Endothelial cell of umbilical vein (primary cell): ENCODE results near the gene ITGA8. TPM values are rescaled to one million over a fixed set of nuclear protein-coding genes. Genes with fewer than 3 reads are reported as not detected.
"Not testable (repeated sequence)": the region's sequence is repeated elsewhere in the genome, so short reads cannot be mapped to it uniquely, and the experiment has no call there.

ENCODE experiments used
- BruUV-seq: library from RNA; stranded (reverse); fragments of 400-500 nt; replicated peaks from 2 replicates; lab custom pipeline; 2021; lab: Mats Ljungman, UMichigan
- CTCF ChIA-PET: fragments of 300-600, 350-600 bp; sonication (Branson Sonifier 250); formaldehyde crosslinking; loops from one replicate; lab custom pipeline; 2021; ENCODE audit warnings: antibody characterized with exemption, inconsistent platforms; lab: Charles Lee
- POLR2A ChIA-PET: fragments of 300-600, 350-600 bp; sonication (Branson Sonifier 250); formaldehyde crosslinking; loops from one replicate; lab custom pipeline; 2021; ENCODE audit warnings: antibody characterized with exemption, inconsistent platforms; lab: Charles Lee
- DNase-seq: peaks from one replicate; pipeline ENCODE4 v3.0.0-alpha.2; 2011; ENCODE audit warnings: low read depth, low spot score
- FAIRE-seq: peaks from 2 replicates; lab custom pipeline; 2011; peaks lifted over from hg19 to GRCh38; lab: Jason Lieb, UNC
- H2AFZ ChIP-seq: 2 replicates; pipeline ENCODE4 v1.6.0; 2012; ENCODE audit warnings: low read depth, low read length, control low read depth, inconsistent platforms
- H3K27ac ChIP-seq: 2 replicates; pipeline ENCODE4 v1.5.1; 2011; ENCODE audit warnings: low read depth, mild to moderate bottlenecking, control low read depth, low read length, moderate library complexity; ENCODE audit not compliant: insufficient read depth
- H3K27me3 ChIP-seq, 2 experiments: 2 replicates each; pipeline versions ENCODE4 v1.6.0 to v1.6.1; 2011; ENCODE audit warnings: low read length in 2 of 2, mixed read lengths in 1 of 2; ENCODE audit not compliant: control insufficient read depth in 2 of 2, insufficient read depth in 2 of 2
- H3K36me3 ChIP-seq, 2 experiments: 2 replicates in 1 of 2; 3 replicates in 1 of 2; pipeline ENCODE4 v1.5.1; 2011; ENCODE audit warnings: low read length in 2 of 2, mild to moderate bottlenecking in 1 of 2, moderate library complexity in 1 of 2; ENCODE audit not compliant: control insufficient read depth in 2 of 2, insufficient read depth in 2 of 2; ENCODE audit errors: extremely low read depth in 1 of 2
- H3K4me1 ChIP-seq: 3 replicates; pipeline ENCODE4 v1.5.1; 2011; ENCODE audit warnings: mild to moderate bottlenecking, low read length; ENCODE audit not compliant: control insufficient read depth, insufficient read depth; ENCODE audit errors: extremely low read depth
- H3K4me2 ChIP-seq: 2 replicates; pipeline ENCODE4 v1.6.1; 2011; ENCODE audit warnings: low read length, control low read depth, mixed read lengths; ENCODE audit not compliant: insufficient read depth
- H3K4me3 ChIP-seq, 3 experiments: fragments of 200-600 bp in 1 of 3; sonication (generic), shearing (Covaris generic) in 1 of 3; replicated peaks in 1 of 3; 2 replicates each; pipeline ENCODE4 v1.5.1; 2011 to 2016; ENCODE audit warnings: control low read depth in 3 of 3, low read length in 3 of 3, mild to moderate bottlenecking in 2 of 3, inconsistent platforms in 1 of 3, low read depth in 1 of 3, moderate library complexity in 1 of 3; ENCODE audit not compliant: insufficient read depth in 1 of 3
- H3K79me2 ChIP-seq: 2 replicates; pipeline ENCODE4 v1.6.0; 2012; ENCODE audit warnings: low read length, inconsistent platforms; ENCODE audit not compliant: control insufficient read depth, insufficient read depth
- H3K9ac ChIP-seq: replicated peaks from 2 replicates; pipeline ENCODE3; 2011; ENCODE audit warnings: low read length, control low read depth; ENCODE audit not compliant: insufficient read depth; ENCODE audit errors: extremely low read depth
- H3K9me1 ChIP-seq: replicated peaks from 3 replicates; pipeline ENCODE4 v1.6.0; 2011; ENCODE audit warnings: mild to moderate bottlenecking, low read length; ENCODE audit not compliant: control insufficient read depth, insufficient read depth; ENCODE audit errors: extremely low read depth
- H3K9me3 ChIP-seq: replicated peaks from 2 replicates; pipeline ENCODE4 v1.5.1; 2012; ENCODE audit warnings: low read length, inconsistent platforms; ENCODE audit not compliant: control insufficient read depth, insufficient read depth
- H4K20me1 ChIP-seq: replicated peaks from 2 replicates; pipeline ENCODE3; 2011; ENCODE audit warnings: mild to moderate bottlenecking, low read length; ENCODE audit not compliant: control insufficient read depth, insufficient read depth; ENCODE audit errors: extremely low read depth
- EZH2 ChIP-seq: IDR thresholded peaks from 2 replicates; pipeline ENCODE4 v1.6.1; 2012; ENCODE audit warnings: borderline replicate concordance, low read depth, mild to moderate bottlenecking, moderate library complexity, low read length, inconsistent platforms; ENCODE audit not compliant: severe bottlenecking
- FOS ChIP-seq: IDR thresholded peaks from 2 replicates; pipeline ENCODE4 v1.6.1; 2011; ENCODE audit warnings: mild to moderate bottlenecking, low read length, moderate library complexity, borderline replicate concordance; ENCODE audit not compliant: insufficient read depth
- GATA2 ChIP-seq: IDR thresholded peaks from 2 replicates; pipeline ENCODE4 v1.7.0; 2011; ENCODE audit warnings: low read depth, mild to moderate bottlenecking, moderate library complexity, mixed read lengths, low read length; ENCODE audit not compliant: insufficient read length, insufficient read depth
- JUN ChIP-seq: IDR thresholded peaks from 2 replicates; pipeline ENCODE4 v1.6.1; 2011; ENCODE audit warnings: borderline replicate concordance, low read depth; ENCODE audit not compliant: insufficient read length, insufficient read depth
- MYC ChIP-seq: IDR thresholded peaks from one replicate; pipeline ENCODE4 v1.6.1; 2011; ENCODE audit warnings: mild to moderate bottlenecking, low read depth, low read length
- POLR2A ChIP-seq: IDR thresholded peaks from 2 replicates; pipeline ENCODE4 v1.6.1; 2012; ENCODE audit warnings: low read depth, mild to moderate bottlenecking, control low read depth, low read length
- POLR2AphosphoS5 ChIP-seq: IDR thresholded peaks from 2 replicates; pipeline ENCODE4 v1.6.1; 2012; ENCODE audit warnings: low read depth, mild to moderate bottlenecking, control low read depth, low read length, moderate library complexity; ENCODE audit not compliant: insufficient read depth
- dilution Hi-C: fragments of 300-500 bp; cut with MboI; formaldehyde crosslinking; loops from one replicate; pipeline ENCODE4 v1.15.0; 2019; ENCODE audit warnings: low sequenced_read_pairs; ENCODE audit not compliant: extremely low pct_ligation_motif_present
- intact Hi-C: fragments of 100-400 bp; cut with micrococcal nuclease; formaldehyde crosslinking; loops from one replicate; pipeline ENCODE4 v1.10.0; 2022
- polyA plus RNA-seq, 4 experiments: library from polyadenylated mRNA; depleted of rRNA in 3 of 4; stranded (reverse) in 3 of 4; unstranded in 1 of 4; fragments of >200 nt; gene quantifications; 2 replicates each; pipeline versions ENCODE4 v1.2.1 to v1.2.3, GENCODE V29; 2011 to 2012; ENCODE audit warnings: missing spikeins in 1 of 4
- total RNA-seq: library from RNA; stranded (reverse); gene quantifications from 2 replicates; pipeline ENCODE4 v1.2.3, GENCODE V29; 2021
- TF ChIP-seq, protein P1 (sequence below), 2 donors: IDR thresholded peaks; 1 replicate in 1 of 2; 2 replicates in 1 of 2; pipeline ENCODE4 v1.5.1; 2011; ENCODE audit warnings: low read length in 2 of 2, mild to moderate bottlenecking in 2 of 2, moderate library complexity in 2 of 2, control low read depth in 1 of 2, inconsistent platforms in 1 of 2, low read depth in 1 of 2; ENCODE audit not compliant: insufficient read depth in 1 of 2; ENCODE audit errors: extremely low read depth in 1 of 2
- TF ChIP-seq, protein P2 (sequence below): IDR thresholded peaks from 2 replicates; pipeline ENCODE4 v1.6.1; 2011; ENCODE audit not compliant: insufficient read depth, insufficient read length

Gene ITGA8
- total and polyA plus RNA-seq, 2 donors (not counting 3 experiments of a cell fraction or from before 2014, with no cell fraction given), result 0.04 to 0.40 TPM

DNA sequence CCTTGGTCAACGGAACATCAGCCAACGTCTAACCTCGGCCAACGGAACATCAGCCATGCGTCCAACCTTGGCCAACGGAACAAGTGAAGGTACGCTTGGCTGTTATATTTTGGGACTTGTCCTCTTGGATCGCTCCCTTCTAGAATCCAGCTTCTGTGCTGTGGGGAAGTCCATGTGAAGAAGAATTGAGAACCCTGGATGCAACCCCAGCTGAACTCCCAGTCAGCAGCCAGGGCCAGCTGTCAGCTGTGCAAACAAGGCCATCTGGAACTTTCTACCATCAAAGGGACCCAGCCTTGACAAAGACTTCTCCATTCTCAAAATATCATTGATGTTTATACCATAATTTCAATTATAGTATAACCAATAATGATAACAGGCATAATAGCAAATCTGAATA is 43.3 kb upstream of the ITGA8 start:
- Histone ChIP-seq H3K4me3 (no peak overlapping the region), H3K4me1 (no peaks in the 10 kb centered on the region), H3K27me3 (peaks cover 2 to 7% of the 10 kb centered on the region in 2 experiments), H3K27ac (no peak overlapping the region), H3K9ac (no peak overlapping the region), H3K36me3 (no peaks in the 10 kb centered on the region), H2AFZ (no peak overlapping the region), H4K20me1 (no peaks in the 10 kb centered on the region), H3K9me1 (no peaks in the 10 kb centered on the region), H3K79me2 (no peaks in the 10 kb centered on the region), H3K4me2 (no peak overlapping the region), H3K9me3 (no peaks in the 10 kb centered on the region)
- ChIA-PET CTCF (no interaction called here), POLR2A (no interaction called here)
- no peak for FAIRE-seq
- BruUV-seq, result no TSS peak
- intact Hi-C loops, result no loop called here
- TF ChIP-seq FOS, result no peak
- TF ChIP-seq JUN, result no peak
- no peak for TF ChIP-seq POLR2AphosphoS5
- TF ChIP-seq, protein P1, sequence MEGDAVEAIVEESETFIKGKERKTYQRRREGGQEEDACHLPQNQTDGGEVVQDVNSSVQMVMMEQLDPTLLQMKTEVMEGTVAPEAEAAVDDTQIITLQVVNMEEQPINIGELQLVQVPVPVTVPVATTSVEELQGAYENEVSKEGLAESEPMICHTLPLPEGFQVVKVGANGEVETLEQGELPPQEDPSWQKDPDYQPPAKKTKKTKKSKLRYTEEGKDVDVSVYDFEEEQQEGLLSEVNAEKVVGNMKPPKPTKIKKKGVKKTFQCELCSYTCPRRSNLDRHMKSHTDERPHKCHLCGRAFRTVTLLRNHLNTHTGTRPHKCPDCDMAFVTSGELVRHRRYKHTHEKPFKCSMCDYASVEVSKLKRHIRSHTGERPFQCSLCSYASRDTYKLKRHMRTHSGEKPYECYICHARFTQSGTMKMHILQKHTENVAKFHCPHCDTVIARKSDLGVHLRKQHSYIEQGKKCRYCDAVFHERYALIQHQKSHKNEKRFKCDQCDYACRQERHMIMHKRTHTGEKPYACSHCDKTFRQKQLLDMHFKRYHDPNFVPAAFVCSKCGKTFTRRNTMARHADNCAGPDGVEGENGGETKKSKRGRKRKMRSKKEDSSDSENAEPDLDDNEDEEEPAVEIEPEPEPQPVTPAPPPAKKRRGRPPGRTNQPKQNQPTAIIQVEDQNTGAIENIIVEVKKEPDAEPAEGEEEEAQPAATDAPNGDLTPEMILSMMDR (IDR thresholded peaks at IDR 0.05; ENCODE audit: extremely low read depth in 1 of 2, insufficient read depth in 1 of 2, low read depth in 1 of 2, low read length in 2 of 2), result no peak
- TF ChIP-seq GATA2, result no peak
- no peak for TF ChIP-seq POLR2A
- TF ChIP-seq MYC, result no peak
- TF ChIP-seq, protein P2, sequence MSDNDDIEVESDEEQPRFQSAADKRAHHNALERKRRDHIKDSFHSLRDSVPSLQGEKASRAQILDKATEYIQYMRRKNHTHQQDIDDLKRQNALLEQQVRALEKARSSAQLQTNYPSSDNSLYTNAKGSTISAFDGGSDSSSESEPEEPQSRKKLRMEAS, result no peak
- no peak for TF ChIP-seq EZH2
- DNase-seq, result no peak
- dilution Hi-C loops, result no loop called here

DNA sequence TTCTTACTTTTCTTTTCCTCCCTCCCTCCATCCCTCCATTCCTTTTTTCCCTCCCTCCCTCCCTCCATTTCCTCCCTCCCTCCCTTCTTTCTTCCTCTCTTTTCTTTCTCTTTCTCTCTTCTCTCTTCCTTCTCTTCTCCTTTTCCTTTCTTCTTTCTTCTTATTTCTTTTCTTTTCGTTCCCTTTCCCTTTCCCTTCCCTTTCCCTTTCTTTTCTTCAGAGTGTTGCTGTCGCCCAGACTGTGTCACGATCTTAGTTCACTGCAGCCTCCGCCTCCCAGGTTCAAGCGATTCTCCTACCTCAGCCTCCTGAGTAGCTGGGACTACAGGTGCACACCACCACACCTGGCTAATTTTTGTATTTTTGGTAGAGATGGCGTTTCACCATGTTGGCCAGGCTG is 42.5 kb upstream of the ITGA8 start:
- H3K9ac ChIP-seq, H3K27ac ChIP-seq, H3K79me2 ChIP-seq, CTCF ChIA-PET, H3K9me3 ChIP-seq, BruUV-seq, POLR2A ChIA-PET, H3K4me2 ChIP-seq, H3K4me3 ChIP-seq, H2AFZ ChIP-seq, intact Hi-C loops, H4K20me1 ChIP-seq, dilution Hi-C loops, H3K4me1 ChIP-seq, FAIRE-seq, H3K36me3 ChIP-seq, H3K27me3 ChIP-seq, H3K9me1 ChIP-seq, DNase-seq: not testable (repeated sequence)

DNA sequence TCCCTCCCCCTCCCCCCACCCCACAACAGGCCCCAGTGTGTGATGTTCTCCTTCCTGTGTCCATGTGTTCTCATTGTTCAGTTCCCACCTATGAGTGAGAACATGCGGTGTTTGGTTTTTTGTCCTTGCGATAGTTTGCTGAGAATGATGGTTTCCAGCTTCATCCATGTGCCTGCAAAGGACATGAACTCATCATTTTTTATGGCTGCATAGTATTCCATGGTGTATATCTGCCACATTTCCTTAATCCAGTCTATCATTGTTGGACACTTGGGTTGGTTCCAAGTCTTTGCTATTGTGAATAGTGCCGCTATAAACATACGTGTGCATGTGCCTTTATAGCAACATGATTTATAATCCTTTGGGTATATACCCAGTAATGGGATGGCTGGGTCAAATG is 41.5 kb upstream of the ITGA8 start:
- H3K4me1 ChIP-seq, POLR2A ChIA-PET, H3K27ac ChIP-seq, H3K4me2 ChIP-seq, DNase-seq, FAIRE-seq, dilution Hi-C loops, H3K9me3 ChIP-seq, BruUV-seq, H4K20me1 ChIP-seq, H2AFZ ChIP-seq, intact Hi-C loops, H3K4me3 ChIP-seq, H3K9ac ChIP-seq, H3K36me3 ChIP-seq, H3K9me1 ChIP-seq, H3K79me2 ChIP-seq, CTCF ChIA-PET: not testable (repeated sequence)
- peaks cover 4 to 14% of the 10 kb centered on the region in 2 experiments for H3K27me3 ChIP-seq
